ENCODE results near the gene PLXNA4.

GRCh38 chr7:132244903-132245480 lies 331.3 kb downstream of the PLXNA4 start:
- TF ChIP-seq CTCF (IDR thresholded peaks at IDR 0.05; ENCODE audit: low read depth, low read length) (no peak), POLR2A (IDR thresholded peaks at IDR 0.05; ENCODE audit: extremely low read depth, insufficient read length) (no peak), MAX (IDR thresholded peaks at IDR 0.05; ENCODE audit: low read depth, low read length) (no peak)
